ENCODE measurements around the gene ARF1.

- no peak for TF ChIP-seq POLR2A (IDR thresholded peaks at IDR 0.05)
- no peak for TF ChIP-seq CTCF (IDR thresholded peaks at IDR 0.05)
These were observed 41.0 kb downstream of the ARF1 start for GRCh38 chr1:228123505-228123904.
